ENCODE results near the gene AKT1. TPM values are rescaled to one million over a fixed set of nuclear protein-coding genes. Genes with fewer than 3 reads are reported as not detected.

The AKT1 gene
- polyA plus RNA-seq, 2 of the 4 experiments (the other 2 are of a cell fraction) = 70.2 to 93.8 TPM

- ChIA-PET POLR2A (no interaction called here), CTCF (interaction anchor here (1.1 to 2.2 kb wide), 4 partner anchors 8 to 21 kb away, joined by 3 to 9 read pairs (median 7); no protein-coding TSS in a partner anchor)
Observed at GRCh38 chr14:104743461-104744380, 51.8 kb downstream of the AKT1 start.

DNA sequence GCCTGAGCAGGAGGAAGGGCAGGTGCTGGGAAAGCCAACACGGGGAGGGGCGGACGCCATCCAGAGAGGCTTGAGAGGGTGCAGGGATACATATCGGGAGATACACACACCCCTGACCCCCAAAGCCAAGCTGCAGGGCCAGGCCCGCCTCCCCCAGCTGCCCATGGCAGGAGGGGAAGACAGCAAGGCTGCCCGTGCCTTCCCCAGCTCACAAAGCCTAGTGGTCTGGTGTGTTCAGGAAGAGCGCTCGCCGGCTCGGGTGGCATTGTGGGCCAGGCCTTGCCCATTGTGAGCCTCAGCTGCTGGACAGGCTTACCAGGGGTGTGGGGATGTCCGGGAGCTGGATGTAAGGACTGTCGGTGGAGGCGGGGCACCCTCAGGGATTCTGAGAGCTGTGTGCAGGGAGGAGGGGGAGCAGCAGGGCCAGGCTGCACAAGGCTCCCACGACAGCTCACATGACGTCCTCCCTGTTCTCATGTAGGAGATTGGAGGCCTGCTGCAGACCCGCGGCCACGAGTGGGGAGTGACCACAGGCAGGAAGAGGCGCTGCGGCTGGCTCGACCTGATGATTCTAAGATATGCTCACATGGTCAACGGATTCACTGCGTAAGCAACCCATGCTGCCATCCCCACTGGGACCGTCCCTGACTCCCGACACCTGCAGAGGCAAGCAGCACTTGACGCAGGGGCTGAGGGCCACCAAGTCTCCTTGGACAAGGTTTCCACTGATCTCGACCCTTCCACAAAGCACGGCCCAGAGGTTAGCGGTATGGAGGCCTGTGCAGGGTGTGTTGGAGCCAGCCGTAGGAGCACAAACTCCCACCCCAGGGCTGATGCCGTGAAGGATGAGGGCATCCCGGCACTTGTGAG lies 52.7 kb downstream of the AKT1 start:
- DNase-seq (ENCODE audit: low read depth in 1 of 2, low spot score in 1 of 2) = no peak
- POLR2A ChIA-PET = no interaction called here
- FAIRE-seq = no peak
- 92% methylated on average over 31 of the region's 32 CpGs for WGBS (ENCODE audit: missing lambda C conversion rate)
- Histone ChIP-seq H3K9me3 (no peaks in the 10 kb centered on the region), H3K4me2 (no peak overlapping the region), H3K4me1 (no peaks in the 10 kb centered on the region), H3K4me3 (no peak overlapping the region), H3K27ac (no peak overlapping the region)
- CTCF ChIA-PET = interaction anchor here (1.0 to 2.1 kb wide), 6 partner anchors 11 to 77 kb away, joined by 3 to 10 read pairs (median 6); partner anchors contain the start of genes ADSS1 and SIVA1
- ATAC-seq = no peak
- no peak for TF ChIP-seq KDM1A (IDR thresholded peaks at IDR 0.05; ENCODE audit: low read depth)
- no peak for TF ChIP-seq CHD4 (IDR thresholded peaks at IDR 0.05; ENCODE audit: borderline replicate concordance)
- TF ChIP-seq JUN (IDR thresholded peaks at IDR 0.05) = no peak
- TF ChIP-seq HOXB5 (CRISPR knock-in tag; IDR thresholded peaks at IDR 0.05) = no peak
- TF ChIP-seq HEYL (CRISPR knock-in tag; IDR thresholded peaks at IDR 0.05) = no peak
- TF ChIP-seq POLR2A (IDR thresholded peaks at IDR 0.05; ENCODE audit: low read length) = no peak
- TF ChIP-seq, protein P1, sequence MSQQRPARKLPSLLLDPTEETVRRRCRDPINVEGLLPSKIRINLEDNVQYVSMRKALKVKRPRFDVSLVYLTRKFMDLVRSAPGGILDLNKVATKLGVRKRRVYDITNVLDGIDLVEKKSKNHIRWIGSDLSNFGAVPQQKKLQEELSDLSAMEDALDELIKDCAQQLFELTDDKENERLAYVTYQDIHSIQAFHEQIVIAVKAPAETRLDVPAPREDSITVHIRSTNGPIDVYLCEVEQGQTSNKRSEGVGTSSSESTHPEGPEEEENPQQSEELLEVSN (IDR thresholded peaks at IDR 0.05; ENCODE audit: borderline replicate concordance, low read depth) = no peak
- TF ChIP-seq RFX5 (IDR thresholded peaks at IDR 0.05) = no peak
- TF ChIP-seq KDM5A (IDR thresholded peaks at IDR 0.05) = no peak
- no peak for TF ChIP-seq PBX3 (IDR thresholded peaks at IDR 0.05)
- no peak for TF ChIP-seq ESRRA (IDR thresholded peaks at IDR 0.05; ENCODE audit: borderline replicate concordance, low read length)
- no peak for TF ChIP-seq HOXB13 (CRISPR knock-in tag; IDR thresholded peaks at IDR 0.05; ENCODE audit: low read depth)
- TF ChIP-seq ZFP36 (IDR thresholded peaks at IDR 0.05; ENCODE audit: borderline replicate concordance, partially characterized antibody) = no peak
- TF ChIP-seq MAX (IDR thresholded peaks at IDR 0.05) = no peak
- no peak for TF ChIP-seq NFE2L2 (conservative IDR thresholded peaks at IDR 0.05; ENCODE audit: low read length)

More at GRCh38 chr14:104743461-104744380, 51.8 kb downstream of the AKT1 start:
- ATAC-seq (peak in 1 of 2 experiments; percentile 33; a peak in 2 of 6 replicates), FAIRE-seq (no peak), DNase-seq (ENCODE audit: low read depth in 1 of 2, low spot score in 1 of 2) (no peak)
- 79% methylated on average over 24 of the region's 28 CpGs for WGBS (ENCODE audit: missing lambda C conversion rate)
- no peak overlapping the region for H3K4me3 ChIP-seq
- H3K4me2 ChIP-seq = no peak overlapping the region
- H3K4me1 ChIP-seq = no peaks in the 10 kb centered on the region
- no peak overlapping the region for H3K27ac ChIP-seq
- no peaks in the 10 kb centered on the region for H3K9me3 ChIP-seq
- TF ChIP-seq NR3C1 (IDR thresholded peaks at IDR 0.05) = no peak
- TF ChIP-seq HDAC2 (IDR thresholded peaks at IDR 0.05) = no peak
- no peak for TF ChIP-seq FOSB (CRISPR knock-in tag; IDR thresholded peaks at IDR 0.05)
- TF ChIP-seq PHF8 (IDR thresholded peaks at IDR 0.05; ENCODE audit: borderline replicate concordance, low read depth) = no peak
- TF ChIP-seq, protein P2, sequence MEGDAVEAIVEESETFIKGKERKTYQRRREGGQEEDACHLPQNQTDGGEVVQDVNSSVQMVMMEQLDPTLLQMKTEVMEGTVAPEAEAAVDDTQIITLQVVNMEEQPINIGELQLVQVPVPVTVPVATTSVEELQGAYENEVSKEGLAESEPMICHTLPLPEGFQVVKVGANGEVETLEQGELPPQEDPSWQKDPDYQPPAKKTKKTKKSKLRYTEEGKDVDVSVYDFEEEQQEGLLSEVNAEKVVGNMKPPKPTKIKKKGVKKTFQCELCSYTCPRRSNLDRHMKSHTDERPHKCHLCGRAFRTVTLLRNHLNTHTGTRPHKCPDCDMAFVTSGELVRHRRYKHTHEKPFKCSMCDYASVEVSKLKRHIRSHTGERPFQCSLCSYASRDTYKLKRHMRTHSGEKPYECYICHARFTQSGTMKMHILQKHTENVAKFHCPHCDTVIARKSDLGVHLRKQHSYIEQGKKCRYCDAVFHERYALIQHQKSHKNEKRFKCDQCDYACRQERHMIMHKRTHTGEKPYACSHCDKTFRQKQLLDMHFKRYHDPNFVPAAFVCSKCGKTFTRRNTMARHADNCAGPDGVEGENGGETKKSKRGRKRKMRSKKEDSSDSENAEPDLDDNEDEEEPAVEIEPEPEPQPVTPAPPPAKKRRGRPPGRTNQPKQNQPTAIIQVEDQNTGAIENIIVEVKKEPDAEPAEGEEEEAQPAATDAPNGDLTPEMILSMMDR (IDR thresholded peaks at IDR 0.05) = no peak
- no peak for TF ChIP-seq MAX (IDR thresholded peaks at IDR 0.05)
- no peak for TF ChIP-seq EP300 (IDR thresholded peaks at IDR 0.05)
- TF ChIP-seq, protein P3, sequence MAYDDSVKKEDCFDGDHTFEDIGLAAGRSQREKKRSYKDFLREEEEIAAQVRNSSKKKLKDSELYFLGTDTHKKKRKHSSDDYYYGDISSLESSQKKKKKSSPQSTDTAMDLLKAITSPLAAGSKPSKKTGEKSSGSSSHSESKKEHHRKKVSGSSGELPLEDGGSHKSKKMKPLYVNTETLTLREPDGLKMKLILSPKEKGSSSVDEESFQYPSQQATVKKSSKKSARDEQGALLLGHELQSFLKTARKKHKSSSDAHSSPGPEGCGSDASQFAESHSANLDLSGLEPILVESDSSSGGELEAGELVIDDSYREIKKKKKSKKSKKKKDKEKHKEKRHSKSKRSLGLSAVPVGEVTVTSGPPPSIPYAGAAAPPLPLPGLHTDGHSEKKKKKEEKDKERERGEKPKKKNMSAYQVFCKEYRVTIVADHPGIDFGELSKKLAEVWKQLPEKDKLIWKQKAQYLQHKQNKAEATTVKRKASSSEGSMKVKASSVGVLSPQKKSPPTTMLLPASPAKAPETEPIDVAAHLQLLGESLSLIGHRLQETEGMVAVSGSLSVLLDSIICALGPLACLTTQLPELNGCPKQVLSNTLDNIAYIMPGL (CRISPR knock-in tag; IDR thresholded peaks at IDR 0.05; ENCODE audit: borderline replicate concordance) = no peak
- no peak for TF ChIP-seq JUNB (IDR thresholded peaks at IDR 0.05)
- no peak for TF ChIP-seq CBX2 (IDR thresholded peaks at IDR 0.05; ENCODE audit: borderline replicate concordance, low read depth)
- no peak for TF ChIP-seq RFX5 (IDR thresholded peaks at IDR 0.05)
- TF ChIP-seq HOXA7 (CRISPR knock-in tag; IDR thresholded peaks at IDR 0.05) = no peak
- no peak for TF ChIP-seq NFE2L2 (conservative IDR thresholded peaks at IDR 0.05; ENCODE audit: low read length)
- no peak for TF ChIP-seq HEYL (CRISPR knock-in tag; IDR thresholded peaks at IDR 0.05)
- no peak for TF ChIP-seq RNF2 (IDR thresholded peaks at IDR 0.05; ENCODE audit: borderline replicate concordance, low read depth)
- no peak for TF ChIP-seq HES2 (IDR thresholded peaks at IDR 0.05)
- TF ChIP-seq MAFK (IDR thresholded peaks at IDR 0.05; ENCODE audit: partially characterized antibody) = no peak
